Activated CD8-positive, alpha-beta memory T cell treated with anti-CD3 and anti-CD28 coated beads for 48 hours (primary cell): Measurements from ENCODE around the gene CD2BP2.
A peak's percentile ranks its signal among the peaks of the same experiment; 100 is the strongest.
"Not testable (repeated sequence)": the region's sequence is repeated elsewhere in the genome, so short reads cannot be mapped to it uniquely, and the experiment has no call there.

Experiments
- DNase-seq, 3 experiments: peaks; one replicate each; pipeline ENCODE4 v3.0.0-alpha.2; 2020; ENCODE audit warnings: low read depth in 2 of 3, low spot score in 2 of 3

The CD2BP2 gene

DNA sequence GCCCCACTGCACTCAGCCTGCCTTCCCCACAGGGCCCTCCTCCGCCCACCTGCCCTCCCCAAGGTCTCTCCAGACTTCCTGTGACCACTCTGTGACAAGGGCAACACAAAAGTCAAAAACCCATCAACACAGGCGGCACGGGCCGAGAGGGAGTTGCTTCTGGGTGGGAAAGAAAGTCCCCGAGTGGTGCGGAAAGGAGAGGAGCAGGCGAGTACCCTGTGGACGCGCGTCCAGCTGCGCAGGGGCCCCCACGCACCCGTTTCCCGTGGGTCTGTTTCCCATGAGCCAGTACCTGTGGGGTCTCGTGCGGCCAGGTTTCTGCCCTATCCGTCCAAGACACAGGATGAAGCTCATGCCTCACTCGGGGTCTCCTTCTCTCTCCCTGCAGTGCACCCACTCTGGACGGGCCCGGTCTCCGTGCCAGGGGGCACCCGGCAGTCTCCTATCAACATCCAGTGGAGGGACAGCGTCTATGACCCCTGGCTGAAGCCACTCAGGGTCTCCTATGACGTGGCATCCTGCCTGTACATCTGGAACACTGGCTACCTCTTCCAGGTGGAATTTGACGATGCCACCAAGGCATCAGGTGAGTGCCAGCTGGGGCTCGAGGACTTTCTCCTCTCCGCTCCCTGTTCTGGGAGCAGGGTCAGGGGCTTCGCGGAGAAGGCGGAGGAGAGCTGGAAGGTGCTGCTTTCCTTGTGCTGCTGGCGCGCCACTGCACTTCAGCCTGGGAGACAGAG, 12.2 kb downstream of the CD2BP2 start:
- DNase-seq: no peak

DNA sequence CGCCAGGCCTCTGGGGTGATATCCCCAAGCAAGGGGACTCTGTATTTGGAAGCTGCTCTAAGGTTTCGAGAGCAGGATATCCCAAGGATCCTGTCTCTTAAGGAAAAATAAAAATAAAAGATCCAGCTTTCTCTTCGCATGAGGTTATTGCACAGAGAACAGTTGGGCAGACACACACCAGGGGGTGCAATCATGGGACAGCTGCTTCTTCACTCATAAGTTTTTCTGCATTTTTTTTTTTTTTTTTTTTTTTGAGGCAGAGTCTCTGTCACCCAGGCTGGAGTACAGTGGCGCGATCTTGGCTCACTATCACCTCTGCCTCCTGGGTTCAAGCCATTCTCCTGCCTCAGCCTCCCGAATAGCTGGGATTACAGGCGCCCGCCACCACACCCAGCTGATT, 13.1 kb downstream of the CD2BP2 start:
- DNase-seq: not testable (repeated sequence)

DNA sequence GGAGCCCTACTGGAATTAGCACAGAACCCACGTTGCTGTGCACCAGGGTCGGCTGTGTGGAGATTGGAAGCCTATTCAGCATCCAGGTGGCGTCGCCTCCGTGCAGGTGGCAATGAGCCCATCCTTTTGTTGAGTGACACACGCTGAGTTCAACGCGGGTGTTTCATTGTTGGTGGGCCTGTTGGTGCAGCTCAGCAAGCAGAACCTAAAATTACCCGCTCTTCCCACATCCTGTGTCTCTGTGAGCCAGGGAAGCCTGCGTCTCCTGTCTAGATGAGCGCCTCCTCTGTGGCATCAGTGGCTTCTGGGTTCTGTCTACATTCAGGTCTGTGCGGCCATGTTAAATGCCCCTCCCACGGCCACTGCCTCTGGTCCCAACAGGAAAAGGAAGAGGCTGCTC, 14.5 kb downstream of the CD2BP2 start:
- DNase-seq: no peak

DNA sequence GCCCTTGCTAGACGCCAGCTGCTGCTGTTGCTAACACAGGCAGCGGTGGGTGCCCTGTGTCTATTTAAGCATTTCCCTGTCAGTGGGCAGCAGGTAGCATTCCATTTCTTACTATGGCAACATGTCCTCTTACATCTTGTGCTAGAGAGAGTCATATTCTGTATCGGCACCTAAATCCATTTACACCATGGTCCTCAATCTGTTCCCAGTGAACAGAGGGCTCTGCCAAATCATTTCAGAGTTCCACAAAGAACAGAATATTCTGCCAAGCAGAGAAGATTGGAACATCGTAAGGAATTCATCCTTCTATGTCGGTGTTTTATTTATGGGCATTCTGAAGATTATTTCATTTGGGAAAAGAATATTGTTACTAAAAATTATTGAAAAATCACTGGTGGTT, 16.4 kb downstream of the CD2BP2 start:
- not testable (repeated sequence) for DNase-seq

DNA sequence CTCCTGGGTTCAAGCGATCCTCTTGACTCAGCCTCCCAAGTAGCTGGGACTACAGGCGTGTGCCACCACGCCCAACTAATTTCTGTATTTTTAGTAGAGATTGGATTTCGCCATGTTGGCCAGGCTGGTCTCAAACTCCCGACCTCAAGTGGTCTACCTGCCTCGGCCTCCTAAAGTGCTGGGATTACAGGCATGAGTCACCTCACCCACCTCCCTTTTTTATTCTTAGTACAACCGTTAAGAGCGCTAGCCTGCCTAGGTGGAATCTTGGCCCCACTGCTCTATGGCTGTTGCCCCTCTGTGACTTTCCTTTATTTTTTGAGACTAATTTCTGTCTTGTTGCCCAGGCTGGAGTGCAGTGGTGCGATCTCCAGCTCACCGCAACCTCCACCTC, 17.1 kb downstream of the CD2BP2 start:
- DNase-seq: not testable (repeated sequence)

DNA sequence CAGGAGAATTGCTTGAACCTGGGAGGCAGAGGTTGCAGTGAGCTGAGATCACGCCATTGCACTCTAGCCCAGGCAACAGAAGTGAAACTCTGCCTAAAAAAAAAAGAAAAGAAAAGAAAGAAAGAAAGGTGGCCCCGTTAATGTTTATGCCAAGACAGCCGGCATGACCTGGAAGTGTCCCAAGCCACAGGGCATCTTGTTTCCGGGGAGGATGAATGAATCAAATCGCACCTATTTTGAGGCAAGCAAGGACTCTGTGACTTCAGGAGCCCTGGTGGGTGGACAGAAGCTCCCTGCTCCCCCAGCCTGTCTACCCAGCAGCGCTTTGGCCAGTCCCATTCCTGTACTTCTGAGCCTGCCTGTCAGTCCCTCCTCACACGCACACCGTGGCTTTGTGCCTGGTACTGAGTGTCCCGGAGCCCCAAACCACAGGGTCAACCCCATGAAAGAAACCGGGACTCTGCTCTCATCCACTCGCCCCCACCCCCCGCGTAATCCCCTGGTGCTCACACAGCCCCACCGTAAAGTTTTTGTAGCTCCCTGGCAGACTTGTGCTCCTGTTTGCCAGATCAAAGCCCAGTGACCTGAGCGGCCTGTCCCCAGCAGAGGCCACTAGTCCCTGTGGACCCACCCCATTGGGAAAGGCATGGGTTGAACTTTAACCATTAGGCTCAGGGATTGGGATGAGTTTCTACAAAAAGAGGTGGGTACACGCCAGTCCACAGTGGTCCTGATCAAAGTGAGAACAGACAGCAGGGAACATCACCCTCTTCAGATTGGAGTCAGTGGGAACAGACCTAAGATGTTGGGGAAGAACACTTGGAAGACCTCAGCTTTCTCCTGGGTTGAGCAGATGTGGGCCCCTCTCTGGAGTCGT, 19.3 kb downstream of the CD2BP2 start:
- no peak for DNase-seq

DNA sequence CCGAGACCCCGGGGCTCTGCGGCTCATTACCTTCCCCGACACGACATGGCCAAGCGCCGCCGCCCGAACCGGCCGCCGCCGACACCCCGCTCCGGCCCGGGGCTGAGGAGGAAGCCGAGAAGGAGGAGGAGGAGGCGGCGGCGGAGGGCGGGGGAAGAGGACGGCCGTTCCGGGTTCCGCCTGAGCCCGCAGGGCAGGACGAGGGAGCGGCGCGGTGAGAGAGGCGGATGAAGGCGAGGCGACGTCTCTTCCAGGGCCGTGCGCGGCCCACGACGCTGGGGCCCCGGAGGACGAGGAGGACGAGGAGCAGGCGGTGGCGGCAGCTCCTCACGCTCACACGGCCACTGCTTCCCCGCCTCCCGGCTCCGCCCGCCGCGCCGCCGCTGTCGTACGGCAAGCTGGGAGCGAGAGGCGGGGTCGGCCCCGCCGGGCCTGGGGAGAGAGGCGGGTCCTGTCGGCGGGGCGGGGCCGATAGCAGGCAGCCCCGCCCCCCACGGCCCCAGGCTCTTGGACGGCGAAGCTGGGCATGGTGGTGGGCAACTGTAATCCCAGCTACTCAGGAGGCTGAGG, 20.0 kb downstream of the CD2BP2 start:
- DNase-seq: peak; percentile 44 to 78 (median 74)

DNA sequence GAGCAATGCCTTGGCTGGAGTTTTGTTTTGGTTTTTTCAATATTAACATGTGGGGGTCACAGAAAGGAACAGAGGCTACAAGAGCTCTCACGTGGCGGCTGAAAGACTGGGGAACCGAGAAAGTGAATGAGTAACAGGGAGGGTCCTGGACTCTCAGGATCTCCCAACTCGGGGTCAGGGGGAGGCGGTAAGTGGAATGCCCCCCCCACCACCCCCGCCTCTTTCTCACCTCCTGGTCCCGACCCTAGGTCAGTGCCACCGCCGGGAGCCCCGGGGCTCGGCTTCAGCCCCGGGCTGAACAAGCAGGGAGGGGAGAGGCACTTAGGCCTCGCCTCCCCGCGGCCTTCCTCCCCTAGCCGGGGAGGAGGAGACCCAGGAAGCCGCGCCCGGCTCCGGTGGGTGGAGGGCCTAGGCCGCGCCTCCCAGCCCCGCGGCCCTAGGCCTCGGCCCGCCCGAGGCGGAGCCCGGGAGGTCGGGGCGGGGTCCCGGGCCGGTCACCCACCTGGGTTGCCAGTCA, 20.6 kb downstream of the CD2BP2 start:
- DNase-seq: peak in 2 of 3 experiments; percentile 58 to 78

DNA sequence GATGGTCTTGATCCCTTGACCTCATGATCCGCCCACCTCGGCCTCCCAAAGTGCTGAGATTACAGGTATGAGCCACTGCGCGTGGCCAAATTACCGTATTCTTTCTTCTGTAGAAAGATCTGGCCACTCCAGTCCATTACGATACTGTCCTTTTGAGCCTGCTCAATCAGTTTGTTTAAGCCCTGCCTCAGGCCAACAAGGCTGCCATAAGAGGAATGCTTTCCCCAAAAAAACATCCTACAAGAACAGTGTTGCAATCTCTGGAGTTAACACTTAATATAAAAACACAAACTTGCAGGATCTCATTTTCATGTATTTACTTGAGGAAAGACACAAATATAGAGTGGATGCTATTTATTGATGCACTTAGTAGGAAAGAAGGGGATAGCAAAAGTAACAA, 30.9 kb downstream of the CD2BP2 start:
- DNase-seq: not testable (repeated sequence)

DNA sequence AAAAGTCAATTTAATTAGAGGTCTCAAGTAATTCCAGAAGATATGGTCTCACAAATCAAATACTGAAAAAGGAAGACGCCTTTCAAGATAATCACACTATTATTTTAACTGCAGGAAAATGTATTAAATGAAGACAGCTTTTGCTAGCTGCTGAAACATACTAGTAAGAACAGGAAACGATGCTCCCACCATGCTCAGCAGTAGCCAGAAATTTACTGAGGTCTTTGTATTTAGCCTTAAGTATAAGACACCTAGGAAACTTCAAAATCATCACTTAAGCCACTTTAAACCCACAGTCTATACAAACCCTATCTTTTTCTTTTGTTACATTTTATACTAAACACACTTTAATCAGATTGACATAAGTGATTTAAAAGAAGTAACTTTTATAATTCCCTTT, 36.5 kb downstream of the CD2BP2 start:
- not testable (repeated sequence) for DNase-seq

DNA sequence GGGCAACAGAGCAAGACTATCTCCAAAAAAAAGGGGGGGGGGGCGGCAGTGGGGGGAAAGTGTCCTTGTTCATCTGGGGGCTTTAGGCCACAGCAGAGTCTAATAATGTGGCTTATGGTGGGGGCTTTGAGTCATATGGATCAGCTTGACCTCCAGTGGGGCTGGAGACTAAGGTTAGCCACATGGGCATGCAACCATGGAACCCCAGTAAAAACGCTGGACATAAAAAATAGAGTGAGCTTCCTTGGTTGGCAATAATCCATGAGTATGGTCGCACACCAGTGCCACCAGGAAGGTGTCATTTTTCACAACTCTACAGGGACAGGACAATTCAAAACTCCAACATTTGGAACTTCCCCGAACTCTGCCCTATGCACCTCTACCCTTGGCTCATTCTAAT, 44.2 kb downstream of the CD2BP2 start:
- DNase-seq: not testable (repeated sequence)

DNA sequence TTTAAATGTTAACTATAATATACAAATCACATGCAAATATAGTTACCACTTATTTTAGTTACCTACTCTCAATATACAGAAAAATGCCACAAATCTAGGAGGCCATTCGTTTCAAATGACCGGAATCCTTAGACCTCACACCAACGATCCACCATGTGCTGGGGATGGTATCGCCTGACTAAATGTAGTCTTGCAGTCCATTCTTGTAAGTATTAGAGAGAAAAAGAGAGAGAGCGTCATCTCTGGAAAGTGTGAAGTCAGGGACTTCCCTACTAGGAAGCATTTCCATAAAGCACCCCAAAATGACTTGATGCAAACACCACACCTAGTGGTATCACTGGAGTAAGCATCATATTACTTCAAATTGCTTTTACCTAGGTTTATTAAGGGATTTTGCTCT, 45.9 kb downstream of the CD2BP2 start:
- not testable (repeated sequence) for DNase-seq
